HepG2 (cell line): Measurements from ENCODE around the gene NABP2. TPM values are rescaled to one million over a fixed set of nuclear protein-coding genes. Genes with fewer than 3 reads are reported as not detected.

Experiments
- ADNP ChIP-seq: sonication (generic); formaldehyde crosslinking; IDR thresholded peaks from 2 replicates; pipeline ENCODE4 v1.4.0; 2020; ENCODE audit warnings: missing genetic modification reagents
- HOMEZ ChIP-seq: IDR thresholded peaks from 2 replicates; pipeline ENCODE4 v1.6.1; 2016; ENCODE audit warnings: low read depth
- HOXD1 ChIP-seq: sonication (generic); formaldehyde crosslinking; IDR thresholded peaks from 2 replicates; pipeline ENCODE4 v1.5.0; 2020; ENCODE audit warnings: missing genetic modification reagents
- KIAA2018 ChIP-seq: sonication (generic); formaldehyde crosslinking; IDR thresholded peaks from 2 replicates; pipeline ENCODE4 v1.5.0; 2020; ENCODE audit warnings: mild to moderate bottlenecking, missing genetic modification reagents, borderline replicate concordance
- KLF15 ChIP-seq: sonication (generic); formaldehyde crosslinking; IDR thresholded peaks from 2 replicates; pipeline ENCODE4 v1.8.1; 2023; ENCODE audit warnings: borderline replicate concordance, mild to moderate bottlenecking, inconsistent platforms, missing genetic modification reagents, mixed read lengths
- MYNN ChIP-seq: sonication (generic); formaldehyde crosslinking; IDR thresholded peaks from 2 replicates; pipeline ENCODE4 v1.4.0; 2020; ENCODE audit warnings: mild to moderate bottlenecking, low read depth, missing genetic modification reagents
- PBX3 ChIP-seq: sonication (generic); formaldehyde crosslinking; IDR thresholded peaks from 2 replicates; pipeline ENCODE4 v1.8.1; 2023; ENCODE audit warnings: missing genetic modification reagents, inconsistent platforms, borderline replicate concordance
- PLRG1 ChIP-seq: fragments of 450-650 bp; conservative IDR thresholded peaks from 2 replicates; pipeline ENCODE4 v1.6.1; 2016
- TCF7 ChIP-seq: sonication (generic); IDR thresholded peaks from 2 replicates; pipeline ENCODE4 v1.6.1; 2016; ENCODE audit warnings: antibody characterized with exemption, low read depth
- TFDP2 ChIP-seq: sonication (generic); formaldehyde crosslinking; IDR thresholded peaks from 2 replicates; pipeline ENCODE4 v1.4.0; 2020; ENCODE audit warnings: missing genetic modification reagents
- ZBTB1 ChIP-seq: sonication (generic); formaldehyde crosslinking; IDR thresholded peaks from 2 replicates; pipeline ENCODE4 v1.4.0; 2020; ENCODE audit warnings: missing genetic modification reagents, borderline replicate concordance
- ZMAT5 ChIP-seq: sonication (generic); formaldehyde crosslinking; IDR thresholded peaks from 2 replicates; pipeline ENCODE4 v1.5.0; 2020; ENCODE audit warnings: mild to moderate bottlenecking, low read depth, missing genetic modification reagents, borderline replicate concordance
- ZNF207 ChIP-seq: fragments of 450-650 bp; IDR thresholded peaks from 2 replicates; pipeline ENCODE4 v1.6.1; 2016; ENCODE audit warnings: antibody characterized with exemption, borderline replicate concordance
- ZNF260 ChIP-seq: sonication (generic); formaldehyde crosslinking; IDR thresholded peaks from 2 replicates; pipeline ENCODE4 v1.4.0; 2020; ENCODE audit warnings: missing genetic modification reagents, low read depth, mild to moderate bottlenecking, borderline replicate concordance
- ZNF282 ChIP-seq: fragments of 450-650 bp; IDR thresholded peaks from 2 replicates; pipeline ENCODE4 v1.6.1; 2018; ENCODE audit not compliant: partially characterized antibody
- ZNF652 ChIP-seq: IDR thresholded peaks from 2 replicates; pipeline ENCODE4 v1.6.1; 2016; ENCODE audit warnings: low read depth, borderline replicate concordance
- ZNF678 ChIP-seq: sonication (generic); formaldehyde crosslinking; IDR thresholded peaks from 2 replicates; pipeline ENCODE4 v1.4.0; 2020; ENCODE audit warnings: mild to moderate bottlenecking, missing genetic modification reagents
- polyA plus RNA-seq, 8 experiments: library from polyadenylated mRNA; depleted of rRNA in 3 of 8; stranded (reverse) in 7 of 8; unstranded in 1 of 8; fragments of >200 nt; fragmentation: Illumina TruSeq in 4 of 8; extraction: Trizol in 4 of 8; gene quantifications; 2 replicates each; pipeline versions ENCODE4 v1.2.1 to v1.2.3, GENCODE V29; 2011 to 2016; ENCODE audit warnings: low read depth in 4 of 8, missing spikeins in 1 of 8, mixed read lengths in 1 of 8; ENCODE audit not compliant: insufficient read depth in 1 of 8
- total RNA-seq, 5 experiments: library from RNA; depleted of rRNA; stranded (reverse); fragments of >200 nt; fragmentation: Illumina TruSeq; extraction: Trizol; gene quantifications; 2 replicates each; pipeline ENCODE4 v1.2.3, GENCODE V29; 2016; ENCODE audit warnings: low read depth in 1 of 5

Gene NABP2
- total and polyA plus RNA-seq, 2 of the 13 experiments (the other 11 are each of a cell fraction or from before 2014, with no cell fraction given): 33.2 to 35.5 TPM

- no peak for TF ChIP-seq KLF15 (CRISPR knock-in tag)
- TF ChIP-seq TCF7: no peak
- TF ChIP-seq ZNF678 (CRISPR knock-in tag): peak; percentile 61; the same call in 1 of the 2 replicates
- no peak for TF ChIP-seq ZMAT5
- no peak for TF ChIP-seq PBX3 (CRISPR knock-in tag)
- no peak for TF ChIP-seq KIAA2018
- no peak for TF ChIP-seq PLRG1
- TF ChIP-seq ZNF260 (CRISPR knock-in tag): no peak
- no peak for TF ChIP-seq ZNF282
- no peak for TF ChIP-seq ADNP (CRISPR knock-in tag)
- TF ChIP-seq HOMEZ (CRISPR knock-in tag): no peak; the same call in 1 of the 2 replicates
- TF ChIP-seq TFDP2 (CRISPR knock-in tag): peak; percentile 50
- TF ChIP-seq MYNN (CRISPR knock-in tag): no peak
- no peak for TF ChIP-seq ZBTB1 (CRISPR knock-in tag)
- no peak for TF ChIP-seq HOXD1 (CRISPR knock-in tag)
- peak; percentile 66 for TF ChIP-seq ZNF652 (CRISPR knock-in tag)
- TF ChIP-seq ZNF207: no peak
These were observed 2.2 kb upstream of the NABP2 start, which contains the start of gene RNF41 (continued) for GRCh38 chr12:56221757-56222530.
